LNCAP (cell line): ENCODE data around the gene ATP1B3.

Source experiments
- TF ChIP-seq, protein P1 (sequence below): fragments of 450-650 bp; IDR thresholded peaks from 2 replicates; pipeline ENCODE4 v1.5.1; 2017; ENCODE audit warnings: mild to moderate bottlenecking

The ATP1B3 gene

GRCh38 chr3:141929341-141929995 lies 53.0 kb downstream of the ATP1B3 start:
- TF ChIP-seq, protein P1, sequence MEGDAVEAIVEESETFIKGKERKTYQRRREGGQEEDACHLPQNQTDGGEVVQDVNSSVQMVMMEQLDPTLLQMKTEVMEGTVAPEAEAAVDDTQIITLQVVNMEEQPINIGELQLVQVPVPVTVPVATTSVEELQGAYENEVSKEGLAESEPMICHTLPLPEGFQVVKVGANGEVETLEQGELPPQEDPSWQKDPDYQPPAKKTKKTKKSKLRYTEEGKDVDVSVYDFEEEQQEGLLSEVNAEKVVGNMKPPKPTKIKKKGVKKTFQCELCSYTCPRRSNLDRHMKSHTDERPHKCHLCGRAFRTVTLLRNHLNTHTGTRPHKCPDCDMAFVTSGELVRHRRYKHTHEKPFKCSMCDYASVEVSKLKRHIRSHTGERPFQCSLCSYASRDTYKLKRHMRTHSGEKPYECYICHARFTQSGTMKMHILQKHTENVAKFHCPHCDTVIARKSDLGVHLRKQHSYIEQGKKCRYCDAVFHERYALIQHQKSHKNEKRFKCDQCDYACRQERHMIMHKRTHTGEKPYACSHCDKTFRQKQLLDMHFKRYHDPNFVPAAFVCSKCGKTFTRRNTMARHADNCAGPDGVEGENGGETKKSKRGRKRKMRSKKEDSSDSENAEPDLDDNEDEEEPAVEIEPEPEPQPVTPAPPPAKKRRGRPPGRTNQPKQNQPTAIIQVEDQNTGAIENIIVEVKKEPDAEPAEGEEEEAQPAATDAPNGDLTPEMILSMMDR: no peak

DNA sequence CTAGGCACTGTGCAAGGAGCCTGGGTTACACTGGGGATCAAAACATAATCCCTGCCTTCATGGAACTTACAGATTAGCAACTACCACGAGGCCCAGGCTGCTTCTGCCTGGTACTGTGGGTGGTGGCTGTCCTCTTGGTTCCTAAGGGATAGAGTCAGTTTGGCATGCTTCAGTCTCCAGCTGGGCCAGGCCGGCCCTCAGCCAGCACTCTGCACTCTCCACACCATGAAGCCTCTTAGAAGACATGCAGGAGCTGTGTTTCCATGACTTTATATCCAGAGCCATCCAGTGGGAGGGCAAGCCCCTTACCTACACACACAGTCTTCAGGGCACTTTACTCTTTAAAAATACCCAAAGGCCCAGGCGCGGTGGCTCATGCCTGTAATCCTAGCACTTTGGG lies 54.4 kb downstream of the ATP1B3 start:
- TF ChIP-seq, protein P1: no peak

DNA sequence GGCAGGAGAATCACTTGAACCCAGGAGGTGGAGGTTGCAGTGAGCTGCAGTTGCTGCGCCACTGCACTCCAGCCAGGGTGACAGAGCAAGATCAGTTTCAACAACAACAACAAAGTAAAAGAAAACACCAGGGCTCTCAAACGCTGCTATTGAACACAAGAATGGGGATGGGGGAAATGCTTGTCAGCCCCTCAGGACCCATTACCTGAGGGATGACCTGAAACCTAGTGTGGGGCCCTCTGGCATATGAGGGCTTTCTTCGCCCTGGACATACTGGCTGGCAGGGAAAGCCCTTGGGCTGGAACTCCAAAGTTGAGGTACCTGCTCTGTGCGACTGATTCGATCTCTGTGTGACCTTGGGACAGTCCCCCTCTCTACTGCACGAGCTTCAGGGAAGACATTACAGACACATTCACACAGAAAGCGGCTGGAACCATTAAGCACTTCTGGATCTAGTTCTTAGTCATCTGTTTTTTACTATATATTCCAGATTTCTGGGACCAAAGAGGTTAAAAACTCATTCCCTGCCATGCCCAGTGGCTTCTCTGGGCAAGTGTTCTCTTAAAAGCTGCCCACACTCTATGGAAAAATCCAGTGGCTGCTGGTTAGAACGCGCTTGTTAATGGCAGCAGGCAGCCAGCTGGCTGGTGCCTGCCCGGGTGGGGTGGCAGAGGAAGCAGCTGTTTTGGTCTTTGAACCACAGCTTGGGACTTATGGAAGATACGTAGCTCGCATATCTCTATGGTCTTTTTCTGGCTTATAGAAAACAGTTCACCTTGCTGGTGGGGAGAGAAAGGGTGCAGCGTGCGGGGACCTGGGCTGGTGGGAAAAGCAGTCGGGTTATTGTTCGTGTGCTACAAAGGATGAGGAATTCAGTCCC lies 57.2 kb downstream of the ATP1B3 start:
- TF ChIP-seq, protein P1: no peak

DNA sequence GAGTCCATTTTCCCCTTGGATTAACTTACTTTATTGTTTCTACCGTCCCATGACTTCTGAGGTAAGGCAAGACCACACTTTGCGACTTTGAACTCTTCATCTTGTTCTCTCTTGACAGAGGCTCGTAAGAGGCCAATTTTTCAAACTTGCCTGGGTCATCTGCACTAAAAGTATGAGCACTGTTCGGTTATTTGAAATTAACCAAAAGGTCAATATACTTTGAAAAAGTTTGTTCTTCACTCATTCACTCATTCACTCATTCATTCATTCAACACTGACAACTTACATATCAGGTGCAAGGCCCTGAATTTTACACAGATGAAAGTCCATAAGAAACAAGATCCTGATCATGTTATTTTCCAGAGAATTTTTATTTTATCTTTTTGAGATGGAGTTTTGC lies 57.9 kb downstream of the ATP1B3 start:
- TF ChIP-seq, protein P1: no peak

- TF ChIP-seq, protein P1: no peak
Measured at GRCh38 chr3:141938011-141938500, 61.6 kb downstream of the ATP1B3 start.

GRCh38 chr3:141939759-141940158 lies 63.3 kb downstream of the ATP1B3 start:
- TF ChIP-seq, protein P1: no peak

DNA sequence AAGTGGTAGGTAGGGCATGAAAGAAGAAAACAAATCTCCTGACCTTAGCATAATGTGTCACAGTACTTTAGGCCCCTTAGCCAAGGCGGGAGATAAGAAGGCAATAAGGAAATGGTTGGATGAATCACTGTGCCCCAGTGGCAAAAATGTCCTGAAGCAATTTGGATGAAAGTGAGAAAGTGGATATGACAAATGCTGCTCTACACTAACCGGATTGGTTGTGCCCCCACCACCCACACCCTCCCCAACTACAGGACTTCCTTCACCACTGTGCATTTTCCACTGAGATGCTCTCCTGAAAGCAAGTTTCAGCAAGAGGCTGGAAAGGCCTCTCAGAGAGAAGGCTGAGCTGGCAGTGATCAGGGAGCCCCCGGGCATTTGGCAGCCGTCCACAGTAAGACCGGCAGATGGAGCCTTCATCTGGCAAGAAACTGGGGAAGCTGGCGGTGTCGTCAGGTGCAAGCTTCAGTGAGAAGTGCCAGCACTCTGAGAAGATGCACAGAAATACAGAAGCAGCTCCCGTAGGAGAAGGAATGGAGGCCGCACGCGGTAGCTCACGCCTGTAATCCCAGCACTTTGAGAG lies 63.8 kb downstream of the ATP1B3 start:
- TF ChIP-seq, protein P1: no peak
